ENCODE results near the gene SRC.

SRC gene

GRCh38 chr20:37351689-37352607 lies 6.0 kb downstream of the SRC start:
- no peak for DNase-seq

- no peak for DNase-seq
Measured at GRCh38 chr20:37352608-37352980, 6.7 kb downstream of the SRC start.

DNA sequence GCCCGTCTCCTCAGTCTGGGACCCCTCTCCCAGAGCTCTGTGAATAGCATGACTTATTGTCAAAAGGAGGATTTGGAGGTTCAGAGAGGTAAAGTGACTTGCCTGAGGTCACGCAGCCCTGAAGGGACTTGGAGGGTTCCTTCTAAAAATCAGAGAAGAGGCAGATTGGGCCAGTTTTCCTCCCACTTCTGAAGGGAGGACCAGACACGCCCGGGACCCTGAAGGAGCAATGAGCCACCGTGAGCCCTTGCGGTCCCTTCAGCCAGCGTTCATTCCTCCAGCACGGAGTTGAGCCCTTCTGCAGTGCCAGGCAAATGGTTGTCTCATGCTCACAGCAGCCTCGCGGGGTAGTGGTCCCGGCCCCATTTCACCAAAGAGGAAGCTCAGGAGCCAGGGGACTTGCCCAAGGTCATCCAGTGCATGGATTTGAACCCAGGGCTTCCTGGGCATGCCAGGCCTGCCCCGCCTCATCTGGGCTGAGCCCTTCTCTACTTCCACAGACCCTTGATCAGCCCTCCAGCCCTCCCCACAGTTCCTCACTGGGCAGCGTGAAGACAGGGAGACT lies 7.4 kb downstream of the SRC start:
- DNase-seq: no peak

- no peak for DNase-seq
Measured at GRCh38 chr20:37354210-37355195, 8.6 kb downstream of the SRC start.

GRCh38 chr20:37355252-37356180 lies 9.6 kb downstream of the SRC start:
- no peak for DNase-seq

GRCh38 chr20:37356387-37356786 lies 10.4 kb downstream of the SRC start:
- no peak for DNase-seq

- DNase-seq: no peak
Measured at GRCh38 chr20:37356961-37357371, 11.0 kb downstream of the SRC start.

- DNase-seq: no peak
Measured at GRCh38 chr20:37357481-37358365, 11.8 kb downstream of the SRC start.

DNA sequence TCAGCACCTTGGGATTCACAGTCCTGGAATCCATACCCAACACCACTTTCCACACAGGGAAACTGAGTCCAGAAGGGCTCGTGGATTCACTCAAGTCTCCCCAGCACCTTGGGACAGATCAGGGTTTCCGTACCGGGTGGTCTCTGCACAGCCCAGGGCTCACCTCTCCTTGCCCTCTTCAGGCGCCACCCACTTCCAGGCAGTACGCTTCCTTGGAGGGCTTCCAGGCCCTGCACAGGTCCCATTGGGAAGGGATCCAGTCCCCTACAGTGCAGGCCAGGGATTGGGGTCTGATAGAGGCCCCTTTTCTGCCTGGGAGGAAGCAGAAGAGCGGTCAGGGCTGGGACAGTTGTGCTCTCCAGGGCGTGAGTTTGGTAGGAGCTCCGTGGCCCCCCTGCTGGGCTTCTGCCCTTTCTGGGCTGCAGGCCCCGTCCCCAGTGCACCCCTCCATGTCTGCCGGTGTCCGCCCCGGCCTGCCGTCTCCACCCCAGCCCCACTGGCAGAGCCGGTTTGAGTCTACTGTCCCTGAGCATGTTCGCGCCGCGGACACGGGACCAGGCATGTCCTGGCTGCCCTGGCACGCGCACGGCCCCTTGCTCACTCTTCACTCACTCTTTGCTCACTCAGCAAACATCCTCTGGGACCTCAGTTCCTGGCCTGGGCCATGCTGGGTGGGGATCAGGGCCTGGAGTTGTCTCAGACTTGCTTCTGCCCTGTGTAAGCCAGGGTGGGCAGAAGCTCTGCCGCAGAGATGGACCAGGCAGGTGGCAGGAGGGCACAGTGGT lies 12.6 kb downstream of the SRC start:
- DNase-seq: no peak

DNA sequence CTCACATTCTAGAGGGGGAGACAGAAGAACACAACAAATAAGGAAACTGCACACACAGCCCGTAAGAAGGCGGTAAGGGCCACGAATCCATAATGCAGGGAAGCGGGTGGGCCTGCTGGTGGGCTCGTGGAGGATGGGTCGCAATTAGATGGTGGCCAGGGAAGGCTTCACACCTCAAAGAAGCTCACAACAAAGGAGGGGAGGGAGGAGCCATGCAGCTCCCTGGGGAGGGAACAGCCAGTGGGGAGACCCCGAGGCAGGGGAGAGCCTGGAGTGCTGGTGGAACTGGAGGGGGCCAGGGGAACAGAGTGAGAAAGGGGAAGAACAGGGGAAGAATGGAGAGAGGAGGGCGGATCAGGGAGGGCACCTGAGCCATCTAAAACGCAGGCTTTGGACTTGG lies 13.4 kb downstream of the SRC start:
- no peak for DNase-seq

- DNase-seq: no peak
Measured at GRCh38 chr20:37359836-37360235, 13.9 kb downstream of the SRC start.

- no peak for DNase-seq
Measured at GRCh38 chr20:37360391-37361115, 14.6 kb downstream of the SRC start.

DNA sequence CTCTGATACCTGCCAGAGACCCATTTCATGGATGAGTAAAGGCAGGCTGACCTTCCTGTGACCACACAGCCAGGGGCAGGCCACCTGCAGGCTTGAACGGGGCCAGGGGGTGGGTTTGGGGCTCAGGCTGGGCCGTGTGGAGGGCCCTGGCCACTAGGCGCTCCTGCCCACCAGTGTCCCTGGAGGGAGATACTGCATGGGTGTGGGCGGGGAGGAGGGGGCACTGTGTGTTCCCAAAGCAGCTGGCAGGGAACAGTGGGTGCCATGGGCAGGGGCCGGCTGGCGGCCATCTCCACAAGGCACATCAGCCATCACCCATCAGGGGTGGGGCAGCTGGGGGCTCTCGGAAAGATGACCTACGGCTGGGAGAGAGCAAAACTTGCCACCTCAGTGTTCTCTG lies 15.4 kb downstream of the SRC start:
- no peak for DNase-seq

DNA sequence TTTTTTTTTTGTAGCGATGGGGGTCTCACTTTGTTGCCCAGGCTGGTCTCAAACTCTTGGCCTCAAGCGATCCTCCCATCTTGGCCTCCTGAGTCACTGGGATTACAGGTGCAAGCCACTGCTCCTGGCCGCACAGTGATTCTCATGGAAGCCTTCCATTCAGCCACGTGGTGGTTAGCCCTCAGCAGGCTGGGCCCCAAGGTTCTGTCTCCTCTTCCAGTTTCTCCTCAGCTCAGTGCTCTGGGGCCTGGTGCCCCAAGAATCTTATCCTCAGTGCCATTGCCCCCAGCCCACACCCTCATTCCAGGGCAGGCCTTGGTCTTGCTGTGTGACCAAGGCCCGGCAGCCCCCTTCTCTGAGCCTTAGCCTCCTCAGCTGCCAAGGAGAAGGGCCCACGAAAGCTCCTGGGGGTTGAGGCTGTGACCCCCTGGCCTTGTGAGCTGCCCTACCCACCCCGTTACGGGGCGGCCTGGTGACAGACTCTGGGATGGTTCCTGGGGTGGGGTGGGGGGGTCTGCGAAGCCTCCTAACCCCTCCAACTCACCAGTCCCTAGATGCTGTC lies 16.4 kb downstream of the SRC start:
- DNase-seq: no peak

DNA sequence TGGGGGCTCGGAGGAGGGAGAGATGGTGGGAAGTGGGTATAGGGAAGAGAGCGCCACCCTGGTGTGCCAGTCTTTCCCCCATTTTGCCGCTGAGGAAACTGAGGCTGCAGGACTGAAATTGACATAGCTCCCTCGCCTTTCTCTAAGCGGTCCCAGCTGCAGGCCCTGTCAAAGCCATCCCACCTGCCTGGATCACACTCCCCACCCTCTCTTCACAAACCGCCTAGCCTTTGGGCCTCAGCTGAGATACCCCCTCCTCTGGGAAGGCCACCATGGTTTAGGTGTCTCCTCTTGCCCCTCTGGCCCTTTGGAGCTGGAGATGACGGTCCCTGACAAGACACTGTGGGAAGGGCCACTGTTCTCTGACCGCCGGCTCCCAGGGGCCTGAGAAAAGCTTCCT lies 16.9 kb downstream of the SRC start:
- DNase-seq: no peak

DNA sequence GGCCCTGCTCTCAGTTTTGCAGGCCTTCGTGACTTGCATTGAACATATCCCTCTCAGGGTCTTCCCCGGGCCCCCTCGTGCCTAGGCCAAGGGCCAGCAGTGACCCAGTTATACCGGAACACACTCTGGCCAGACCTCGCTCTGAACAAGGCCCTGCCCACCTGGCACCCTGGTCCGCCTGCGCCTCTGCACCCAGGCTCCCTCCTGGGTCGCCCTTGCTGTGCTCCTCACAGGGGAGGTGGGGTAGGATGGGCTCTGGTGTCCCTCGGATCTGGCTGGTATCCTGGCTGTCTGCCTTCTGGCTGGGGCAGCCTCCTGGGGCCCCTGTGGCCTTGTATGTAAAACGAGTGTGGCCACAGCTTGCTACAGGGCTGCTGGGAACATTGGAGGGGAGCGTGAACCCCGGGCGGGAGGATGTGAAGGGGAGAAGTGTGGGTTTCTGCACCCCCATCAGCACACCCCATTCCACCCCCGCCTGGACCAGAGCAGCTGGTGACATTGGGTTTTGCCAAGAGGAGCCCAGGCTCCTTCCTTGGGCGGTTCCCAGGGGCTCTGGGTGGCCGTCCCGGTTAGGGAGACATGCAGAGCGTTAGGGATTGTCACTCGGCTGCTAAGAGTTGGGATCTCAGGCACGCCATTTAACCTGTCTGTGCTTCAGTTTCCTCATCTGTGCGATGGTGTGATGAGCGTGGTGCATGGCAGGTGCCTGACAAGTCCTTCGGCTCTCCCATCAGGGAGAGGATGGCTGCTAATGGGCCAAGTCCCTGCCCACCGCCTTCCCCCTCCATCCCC lies 17.5 kb downstream of the SRC start:
- DNase-seq: no peak

DNA sequence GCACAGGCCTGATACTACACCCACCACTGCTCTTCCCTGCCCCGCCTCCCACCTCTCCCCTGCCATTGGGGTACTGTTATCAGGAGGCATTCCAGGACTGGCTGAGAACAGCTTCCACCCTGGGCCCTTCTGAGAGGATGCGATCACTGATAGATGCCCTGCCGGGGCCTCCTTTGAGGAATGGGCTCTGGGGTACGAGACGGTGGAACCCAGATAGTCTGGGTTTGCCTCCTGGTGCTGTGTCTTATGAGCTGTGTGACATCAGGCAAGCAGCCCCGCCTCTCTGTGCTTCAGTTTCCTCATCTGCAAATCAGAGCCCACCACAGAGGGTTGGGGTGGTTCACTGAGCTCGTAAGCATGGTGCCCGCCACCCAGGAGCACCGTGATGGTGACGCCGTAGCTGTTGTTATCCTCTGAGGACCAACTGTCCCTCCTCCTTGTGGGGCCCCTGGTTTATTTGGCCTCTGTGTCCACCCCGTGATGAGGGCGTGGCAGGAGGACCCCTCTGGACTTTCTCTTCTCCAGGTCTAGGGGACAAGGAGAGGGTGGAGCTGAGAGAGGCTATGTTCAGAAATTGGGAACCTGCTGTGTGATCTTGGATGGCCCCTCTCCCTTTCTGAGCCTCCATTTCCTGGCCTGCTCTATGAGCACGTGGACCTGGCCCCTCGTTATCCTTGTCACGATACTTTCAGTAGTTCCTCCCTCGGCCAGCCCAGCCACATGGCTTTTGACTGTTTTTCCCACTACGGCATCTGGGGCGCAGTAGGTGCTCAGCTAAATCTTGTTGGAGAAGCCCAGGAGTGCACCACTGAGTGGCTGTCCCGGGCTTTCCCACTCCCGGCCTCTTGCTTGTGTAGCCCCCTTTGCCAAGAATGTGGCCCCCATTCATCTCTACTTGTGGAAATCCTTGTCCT lies 18.3 kb downstream of the SRC start:
- no peak for DNase-seq

All from activated CD4-positive, CD25-positive, alpha-beta regulatory T cell (primary cell).